Activated CD8-positive, alpha-beta T cell treated with anti-CD3 and anti-CD28 coated beads for 36 hours (primary cell): Measurements from ENCODE around the gene SPRR2F. TPM values are rescaled to one million over a fixed set of nuclear protein-coding genes. Genes with fewer than 3 reads are reported as not detected.

Experiments
- ATAC-seq: fragments of 200-7000 bp; cut with Tn5 transposase; one replicate; pipeline ENCODE4 v1.10.0; 2021; ENCODE audit warnings: mild to moderate bottlenecking, moderate library complexity
- CTCF ChIA-PET: fragments of 350-600 bp; sonication (Branson Sonifier 250); formaldehyde crosslinking; loops from one replicate; lab custom pipeline; 2021; ENCODE audit warnings: antibody characterized with exemption; lab: Charles Lee
- POLR2A ChIA-PET: fragments of 350-600 bp; sonication (Branson Sonifier 250); formaldehyde crosslinking; loops from one replicate; lab custom pipeline; 2021; ENCODE audit warnings: antibody characterized with exemption; lab: Charles Lee
- DNase-seq: peaks from one replicate; pipeline ENCODE4 v3.0.0-alpha.2; 2020
- H3K27ac Mint-ChIP-seq: one replicate; pipeline ENCODE4 v1.8.0; 2021; ENCODE audit warnings: mild to moderate bottlenecking, mixed read lengths
- H3K27me3 Mint-ChIP-seq: one replicate; pipeline ENCODE4 v1.8.0; 2021; ENCODE audit warnings: mixed read lengths
- H3K36me3 Mint-ChIP-seq: one replicate; pipeline ENCODE4 v1.8.0; 2021; ENCODE audit warnings: low read depth, mixed read lengths
- H3K4me1 Mint-ChIP-seq: one replicate; pipeline ENCODE4 v1.8.0; 2021; ENCODE audit warnings: low read depth, mixed read lengths
- H3K4me3 Mint-ChIP-seq: one replicate; pipeline ENCODE4 v1.8.0; 2021; ENCODE audit warnings: mild to moderate bottlenecking, moderate library complexity, mixed read lengths
- H3K9me3 Mint-ChIP-seq: one replicate; pipeline ENCODE4 v1.8.0; 2021; ENCODE audit warnings: mixed read lengths
- CTCF ChIP-seq: fragments of 200-600 bp; IDR thresholded peaks from one replicate; pipeline ENCODE4 v1.8.0; 2022; ENCODE audit warnings: antibody characterized with exemption, mild to moderate bottlenecking
- intact Hi-C: fragments of 100-400 bp; cut with micrococcal nuclease; formaldehyde crosslinking; loops from one replicate; pipeline ENCODE4 v1.10.0; 2022
- total RNA-seq, 2 experiments: library from RNA; stranded (reverse); gene quantifications; one replicate each; pipeline ENCODE4 v1.2.3, GENCODE V29; 2021

The SPRR2F gene
- total RNA-seq, 2 experiments from 2014 or later = not detected

- peaks cover 9% of the 10 kb centered on the region for H3K27me3 Mint-ChIP-seq
- POLR2A ChIA-PET = no interaction called here
- H3K4me1 Mint-ChIP-seq = no peaks in the 10 kb centered on the region
- DNase-seq (no peak), ATAC-seq (no peak)
- no peak overlapping the region for H3K27ac Mint-ChIP-seq
- no peak for TF ChIP-seq CTCF
- H3K36me3 Mint-ChIP-seq = no peaks in the 10 kb centered on the region
- CTCF ChIA-PET = no interaction called here
- no peaks in the 10 kb centered on the region for H3K9me3 Mint-ChIP-seq
- intact Hi-C loops = no loop called here
- no peak overlapping the region for H3K4me3 Mint-ChIP-seq
These were observed 13.8 kb downstream of the SPRR2F start for GRCh38 chr1:153099461-153100045.

DNA sequence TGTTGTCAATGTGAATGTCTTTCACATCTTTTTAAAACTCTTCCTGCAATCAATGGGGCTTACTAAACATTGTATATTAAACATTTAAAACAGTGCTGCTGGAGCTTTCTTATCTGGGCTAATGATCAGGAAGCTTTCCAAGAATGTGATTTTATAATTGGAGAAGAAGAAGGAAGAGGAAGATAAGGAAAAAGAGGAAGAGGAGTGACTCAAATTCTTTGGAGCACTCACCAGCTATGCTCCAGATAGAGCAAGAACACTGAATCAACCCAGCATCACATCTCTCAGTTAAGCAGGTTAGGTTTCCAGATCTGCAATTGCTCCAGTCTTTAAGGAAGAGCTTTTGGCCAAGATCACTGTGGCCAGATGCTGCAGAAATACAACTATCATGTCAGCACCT lies 17.6 kb downstream of the SPRR2F start:
- DNase-seq = no peak
- Mint-ChIP-seq H3K4me3 (no peak overlapping the region), H3K9me3 (no peaks in the 10 kb centered on the region), H3K36me3 (no peaks in the 10 kb centered on the region), H3K27me3 (peaks cover 10% of the 10 kb centered on the region), H3K4me1 (no peaks in the 10 kb centered on the region), H3K27ac (no peak overlapping the region)
- POLR2A ChIA-PET = no interaction called here
- intact Hi-C loops = no loop called here
- no peak for ATAC-seq
- TF ChIP-seq CTCF = no peak
- CTCF ChIA-PET = no interaction called here

GRCh38 chr1:153094426-153094825 lies 18.9 kb downstream of the SPRR2F start, which contains the start of gene SPRR2E:
Gene SPRR2E (minus strand): TSS chr1:153094526. CDS start chr1:153093751, 775 bp downstream.
- Mint-ChIP-seq H3K36me3 (no peaks in the 10 kb centered on the region), H3K4me1 (no peaks in the 10 kb centered on the region), H3K27ac (no peak within 1 kb of the TSS), H3K27me3 (peaks cover 11% of the 10 kb centered on the region), H3K4me3 (no peak within 1 kb of the TSS), H3K9me3 (no peaks in the 10 kb centered on the region)
- intact Hi-C loops = no loop called here
- ChIA-PET POLR2A (no interaction called here), CTCF (no interaction called here)
- no peak for TF ChIP-seq CTCF
- ATAC-seq (no peak), DNase-seq (no peak)

- Mint-ChIP-seq H3K27ac (no peak overlapping the region), H3K9me3 (no peaks in the 10 kb centered on the region), H3K36me3 (no peaks in the 10 kb centered on the region), H3K4me1 (no peaks in the 10 kb centered on the region), H3K27me3 (peaks cover 14% of the 10 kb centered on the region), H3K4me3 (no peak overlapping the region)
- TF ChIP-seq CTCF = no peak
- ChIA-PET CTCF (no interaction called here), POLR2A (no interaction called here)
- ATAC-seq = no peak
- no peak for DNase-seq
- intact Hi-C loops = no loop called here
These were observed 25.7 kb downstream of the SPRR2F start for GRCh38 chr1:153087652-153088051.

- DNase-seq (no peak), ATAC-seq (no peak)
- Mint-ChIP-seq H3K27me3 (peaks cover 16% of the 10 kb centered on the region), H3K36me3 (no peaks in the 10 kb centered on the region), H3K9me3 (peaks cover 4% of the 10 kb centered on the region), H3K4me3 (no peak overlapping the region), H3K27ac (no peak overlapping the region), H3K4me1 (no peaks in the 10 kb centered on the region)
- ChIA-PET CTCF (no interaction called here), POLR2A (no interaction called here)
- intact Hi-C loops = no loop called here
- no peak for TF ChIP-seq CTCF
These were observed 31.6 kb downstream of the SPRR2F start for GRCh38 chr1:153081736-153082135.
